Midbrain (tissue), 1 donor: Measurements from ENCODE around the gene RAB11FIP4.

Source experiments
- DNase-seq: peaks from one replicate; lab custom pipeline; 2025; lab: John Stamatoyannopoulos, UW

Gene RAB11FIP4

DNA sequence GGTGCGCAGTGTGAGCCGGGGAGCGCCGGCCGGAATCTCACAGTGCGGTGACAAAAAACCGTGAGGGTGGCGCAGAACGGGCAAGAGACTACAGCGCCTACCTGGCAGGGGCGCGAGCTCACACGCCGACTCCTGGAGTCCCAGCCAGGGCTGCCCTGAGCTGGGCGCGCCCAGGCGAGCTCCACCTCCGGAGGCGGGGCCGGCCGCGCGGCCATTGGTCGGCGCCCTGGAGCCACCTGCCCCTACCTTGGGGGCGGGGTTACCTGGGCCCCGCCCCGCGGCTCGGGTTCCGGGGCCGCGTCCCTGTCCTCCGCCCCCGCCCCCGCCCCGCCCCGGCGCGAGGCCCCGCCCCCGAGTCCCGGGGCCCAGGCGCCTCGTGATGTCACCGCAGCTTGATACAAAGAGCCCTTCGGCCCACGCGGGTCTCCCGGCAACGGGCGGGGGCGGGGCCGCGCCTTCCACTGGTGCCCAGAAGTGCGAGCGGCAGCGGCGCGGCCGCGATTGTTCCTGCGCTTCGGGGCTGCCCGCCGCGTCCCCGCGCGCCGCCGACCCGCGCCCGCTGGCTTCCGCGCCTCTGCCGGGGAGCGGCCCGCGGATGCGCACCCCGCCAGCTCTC lies 96.3 kb downstream of the RAB11FIP4 start:
- peak; percentile 90 for DNase-seq

DNA sequence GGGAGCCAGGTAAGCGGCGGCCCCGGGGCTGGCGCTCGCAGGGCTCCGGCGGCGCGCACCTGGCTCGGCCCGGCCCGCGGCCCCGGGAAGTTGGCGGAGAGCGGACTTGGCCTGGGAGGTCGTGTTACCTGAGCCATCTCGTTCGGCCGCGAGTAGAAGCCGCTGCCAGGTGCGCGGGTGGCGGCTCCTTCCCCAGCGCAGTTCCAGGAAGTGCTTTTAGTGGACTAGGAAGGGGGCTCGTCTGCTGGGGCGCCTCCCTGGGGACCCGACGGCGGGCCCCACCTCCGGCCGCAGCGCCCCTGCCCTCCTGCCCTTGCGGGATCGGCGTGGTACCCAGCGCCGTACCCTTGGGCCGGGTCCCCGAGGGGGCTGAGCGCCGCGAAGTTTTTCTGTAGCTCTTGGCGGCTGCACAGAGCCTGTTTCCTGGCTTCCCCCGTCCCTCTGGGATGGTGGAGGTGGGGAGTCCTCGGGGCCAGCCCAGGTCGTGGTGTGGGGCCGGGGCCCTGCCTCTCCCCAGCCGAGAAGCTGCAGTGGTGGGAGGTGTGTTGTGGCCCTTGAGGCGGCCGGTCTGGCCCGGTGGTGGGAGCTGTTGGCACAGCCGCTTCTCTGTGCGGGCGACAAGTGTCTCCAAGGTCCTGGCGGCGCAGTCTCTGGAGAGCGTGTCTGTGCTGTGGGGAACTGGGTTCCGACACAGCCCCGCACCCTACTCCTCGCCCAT lies 96.9 kb downstream of the RAB11FIP4 start:
- no peak for DNase-seq

DNA sequence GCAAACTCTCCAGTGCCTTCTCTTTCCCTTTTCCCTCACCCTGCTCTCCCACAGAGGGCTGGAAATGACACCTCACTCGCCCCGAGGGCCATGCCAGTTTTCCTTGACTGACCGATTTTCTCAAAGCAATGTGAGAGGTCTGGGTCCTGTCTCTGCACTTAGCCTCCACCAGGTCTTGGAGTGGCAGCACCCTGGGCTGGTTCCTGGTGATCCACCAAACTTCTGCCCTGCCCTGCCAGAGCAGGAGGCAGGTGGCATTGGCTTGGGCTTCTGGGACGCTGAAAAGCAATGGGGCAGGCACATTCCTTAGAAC lies 97.5 kb downstream of the RAB11FIP4 start:
- no peak for DNase-seq

DNA sequence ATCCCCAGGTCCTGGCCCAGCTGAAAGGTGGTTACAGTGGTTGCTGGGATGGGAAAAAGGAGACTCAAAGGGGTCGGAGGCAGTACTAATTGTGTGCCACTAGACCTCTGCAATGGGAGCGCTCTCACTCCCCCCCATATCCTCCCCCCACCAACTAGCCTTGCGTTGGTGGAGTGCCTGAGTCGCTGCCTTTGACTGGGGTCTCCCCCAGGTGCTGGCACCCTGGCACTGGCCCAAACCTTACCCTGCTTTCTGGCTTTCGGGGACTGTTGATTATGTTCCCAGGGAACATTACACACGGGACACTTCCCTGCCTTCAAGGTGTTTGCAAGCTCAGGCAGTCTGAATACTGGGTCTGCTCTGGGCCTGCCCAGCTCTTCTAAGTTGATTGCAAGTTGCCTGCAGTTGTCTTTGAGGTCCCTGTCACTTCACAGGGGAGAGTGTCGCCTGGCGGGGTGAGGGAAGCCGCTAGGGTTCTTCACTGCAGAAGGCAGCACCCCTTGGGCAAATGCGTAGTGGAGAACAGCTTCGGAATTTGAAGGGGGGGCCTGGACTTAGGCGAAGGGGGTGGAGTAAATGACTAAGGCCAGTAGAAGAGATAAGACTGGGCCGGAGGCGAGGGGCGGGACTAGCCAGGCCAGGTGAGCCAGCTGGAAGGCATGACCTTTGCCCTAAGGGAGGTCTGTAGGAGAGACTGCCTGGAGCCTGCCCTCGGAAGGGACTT lies 98.0 kb downstream of the RAB11FIP4 start:
- DNase-seq = no peak

DNA sequence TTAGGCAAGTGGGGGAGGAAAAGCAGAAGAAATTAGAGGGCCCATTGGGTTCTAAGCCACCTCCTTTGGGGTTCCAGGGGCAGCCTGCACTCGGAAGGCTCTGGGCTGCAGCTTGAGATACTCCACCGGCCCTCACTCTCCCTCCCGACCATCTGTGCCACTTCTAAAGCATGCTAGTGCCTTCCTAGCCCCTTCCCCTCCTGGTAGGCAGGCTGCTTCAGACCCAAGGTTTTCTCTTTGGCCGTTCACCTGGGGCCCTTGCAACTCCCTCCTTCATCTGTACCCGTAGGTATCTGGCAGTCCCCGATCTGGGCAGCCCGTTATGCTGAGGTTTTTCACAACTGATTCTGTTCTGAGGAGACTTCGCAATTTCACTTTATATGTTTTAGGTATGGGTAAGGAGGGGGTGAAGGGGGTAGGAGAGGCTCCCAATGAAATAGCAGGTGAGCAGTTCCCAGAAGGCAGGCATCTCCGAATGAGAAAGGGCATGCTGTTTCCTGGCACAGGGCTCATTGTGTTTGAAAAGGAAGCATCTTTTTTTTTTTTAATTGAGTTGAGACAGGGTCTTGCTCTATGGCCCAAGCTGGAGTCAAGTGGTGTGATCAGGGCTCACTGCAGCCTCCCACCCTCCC lies 98.7 kb downstream of the RAB11FIP4 start:
- DNase-seq = no peak

DNA sequence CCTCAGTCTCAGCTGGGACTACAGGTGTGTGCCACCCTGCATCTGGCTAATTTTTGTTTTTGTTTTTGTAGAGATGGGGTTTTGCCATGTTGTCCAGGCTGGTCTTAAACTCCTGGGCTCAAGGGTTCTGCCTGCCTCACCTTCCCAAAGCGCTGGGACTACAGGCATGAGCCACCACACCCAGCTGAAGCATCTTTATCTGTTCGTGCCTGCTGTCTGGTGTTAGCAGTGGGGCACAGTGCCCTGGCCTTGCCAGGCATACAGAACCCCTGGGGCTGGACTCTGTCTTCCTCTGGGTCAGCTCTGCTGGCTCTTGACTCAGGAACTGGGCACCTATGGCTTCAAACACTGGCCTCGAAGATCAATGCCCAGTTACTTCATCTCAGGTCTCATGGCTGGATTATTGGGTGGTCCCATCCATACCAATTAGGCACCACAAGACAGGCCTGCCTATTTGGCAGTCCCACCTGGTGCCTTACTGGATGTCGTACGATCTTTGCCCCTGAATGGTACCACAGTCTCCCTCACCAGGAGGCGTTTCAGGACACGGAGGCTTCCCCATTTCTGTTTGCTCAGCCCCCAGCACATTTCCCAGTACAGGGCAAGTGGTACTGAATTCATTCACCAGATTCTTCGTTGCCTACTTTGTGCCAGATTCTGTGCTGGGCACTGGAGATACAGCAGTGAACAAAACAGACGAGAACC lies 99.3 kb downstream of the RAB11FIP4 start:
- DNase-seq = no peak

DNA sequence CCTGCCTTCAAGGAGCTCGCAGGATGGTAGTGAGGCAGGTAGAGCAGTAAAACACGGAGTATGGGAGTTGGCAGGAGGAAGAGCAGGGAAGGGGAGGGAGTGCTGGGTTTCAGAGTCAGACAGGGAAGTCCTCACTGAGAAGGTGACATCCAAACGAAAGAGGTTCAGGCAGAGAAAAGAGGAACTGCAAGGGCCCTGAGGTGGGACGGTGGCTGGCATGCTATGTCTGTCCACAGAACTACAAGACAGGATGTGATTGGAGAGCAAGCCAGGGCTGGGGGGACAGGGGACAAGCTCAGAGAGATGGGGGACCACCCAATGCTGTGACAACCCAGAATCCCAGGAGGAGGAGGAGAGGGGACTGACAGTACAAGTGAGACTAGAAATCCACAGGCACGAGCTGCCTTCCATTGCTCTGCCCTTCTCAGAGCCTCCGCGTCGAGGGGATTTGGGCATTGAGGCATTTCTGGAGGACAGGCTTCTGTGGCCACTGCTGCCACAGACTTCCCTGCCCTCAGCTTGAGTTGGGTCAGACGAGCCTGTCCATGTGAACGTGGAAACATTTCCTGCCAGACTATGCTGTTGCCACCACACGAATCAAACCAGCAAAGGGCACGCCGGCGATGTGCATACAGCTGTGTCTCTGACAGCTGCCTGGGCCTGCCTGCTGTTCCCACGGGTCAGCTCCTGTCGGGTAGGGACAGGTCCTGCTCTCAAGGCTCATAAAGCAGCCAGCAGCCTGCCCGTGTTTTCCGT lies 100.1 kb downstream of the RAB11FIP4 start:
- DNase-seq = no peak

DNA sequence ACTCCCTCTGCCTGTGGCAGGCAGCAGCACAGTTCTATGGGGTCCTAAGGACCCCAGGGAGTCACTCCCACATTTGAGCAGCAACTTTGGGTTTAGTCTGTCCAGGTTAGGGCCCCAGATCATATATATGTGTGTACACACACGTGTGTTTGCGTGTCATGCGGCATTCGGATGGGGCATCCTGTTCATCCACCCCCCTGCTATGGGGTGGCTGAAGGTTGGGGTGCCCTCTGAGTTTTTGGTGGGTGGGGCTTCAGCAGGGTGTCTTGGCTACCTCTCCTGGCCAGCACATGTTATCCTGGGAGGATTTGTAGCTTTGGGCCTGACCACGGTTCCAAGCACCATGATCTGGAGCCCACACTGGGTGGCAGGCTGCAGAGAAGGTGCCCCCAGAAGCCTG lies 100.7 kb downstream of the RAB11FIP4 start:
- DNase-seq = no peak

DNA sequence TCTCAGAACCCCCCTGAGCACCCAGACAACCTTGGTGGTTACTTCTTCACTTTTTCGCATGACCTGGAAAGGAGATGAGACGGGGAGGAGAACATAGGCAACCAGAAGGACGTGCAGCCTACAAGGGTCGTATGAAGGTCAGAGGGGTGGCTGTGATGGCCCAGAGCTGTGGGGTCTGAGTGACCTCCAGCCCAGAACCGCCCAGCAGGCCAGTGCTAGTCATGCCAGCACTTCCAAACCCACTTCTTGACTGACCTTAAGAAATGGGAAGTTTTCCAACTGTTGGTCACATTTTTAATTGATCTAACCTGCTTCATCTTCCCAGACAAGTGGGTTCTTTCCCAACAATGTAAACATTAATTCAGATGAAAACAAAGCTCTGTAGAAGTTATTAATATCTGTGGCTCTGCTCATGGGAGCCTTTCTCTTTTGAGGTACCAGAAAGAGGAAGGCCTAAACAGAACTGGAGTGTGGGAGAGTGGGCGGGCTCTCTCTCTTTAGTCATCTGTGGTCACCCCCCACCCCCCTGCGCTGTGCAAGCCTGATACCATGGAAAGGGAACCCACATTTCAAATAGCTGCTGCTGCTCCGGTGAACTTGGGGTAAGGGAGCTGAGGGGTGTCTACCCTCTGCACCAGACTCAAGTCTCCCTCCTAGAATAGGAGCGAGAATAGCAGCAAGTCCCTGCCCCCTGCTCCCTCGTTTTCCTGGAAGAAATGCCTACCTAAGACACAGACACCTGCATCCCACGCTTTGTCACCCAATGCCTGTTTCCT lies 101.6 kb downstream of the RAB11FIP4 start:
- DNase-seq = no peak

DNA sequence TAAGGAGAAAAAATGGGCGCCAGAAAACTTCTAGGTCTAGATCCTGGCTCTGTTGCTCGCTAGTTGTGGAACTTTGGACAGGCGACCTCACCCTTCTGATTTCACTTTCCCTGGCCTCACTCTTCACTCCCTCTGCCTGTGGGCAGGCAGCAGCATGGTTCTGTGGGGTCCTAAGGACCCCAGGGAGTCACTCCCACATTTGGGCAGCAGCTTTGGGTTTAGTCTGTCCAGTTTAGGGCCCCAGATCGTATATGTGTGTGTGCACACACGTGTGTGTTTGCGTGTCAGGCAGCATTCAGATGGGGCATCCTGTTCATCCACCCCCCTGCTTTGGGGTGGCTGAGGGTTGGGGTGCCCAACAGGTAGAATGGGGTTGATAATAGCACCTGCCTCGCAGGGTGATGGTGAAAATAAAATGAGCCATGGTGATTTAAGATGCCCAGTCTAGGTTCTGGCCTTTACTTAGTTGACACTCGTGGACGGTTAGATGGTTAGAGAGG lies 102.2 kb downstream of the RAB11FIP4 start:
- DNase-seq = no peak

DNA sequence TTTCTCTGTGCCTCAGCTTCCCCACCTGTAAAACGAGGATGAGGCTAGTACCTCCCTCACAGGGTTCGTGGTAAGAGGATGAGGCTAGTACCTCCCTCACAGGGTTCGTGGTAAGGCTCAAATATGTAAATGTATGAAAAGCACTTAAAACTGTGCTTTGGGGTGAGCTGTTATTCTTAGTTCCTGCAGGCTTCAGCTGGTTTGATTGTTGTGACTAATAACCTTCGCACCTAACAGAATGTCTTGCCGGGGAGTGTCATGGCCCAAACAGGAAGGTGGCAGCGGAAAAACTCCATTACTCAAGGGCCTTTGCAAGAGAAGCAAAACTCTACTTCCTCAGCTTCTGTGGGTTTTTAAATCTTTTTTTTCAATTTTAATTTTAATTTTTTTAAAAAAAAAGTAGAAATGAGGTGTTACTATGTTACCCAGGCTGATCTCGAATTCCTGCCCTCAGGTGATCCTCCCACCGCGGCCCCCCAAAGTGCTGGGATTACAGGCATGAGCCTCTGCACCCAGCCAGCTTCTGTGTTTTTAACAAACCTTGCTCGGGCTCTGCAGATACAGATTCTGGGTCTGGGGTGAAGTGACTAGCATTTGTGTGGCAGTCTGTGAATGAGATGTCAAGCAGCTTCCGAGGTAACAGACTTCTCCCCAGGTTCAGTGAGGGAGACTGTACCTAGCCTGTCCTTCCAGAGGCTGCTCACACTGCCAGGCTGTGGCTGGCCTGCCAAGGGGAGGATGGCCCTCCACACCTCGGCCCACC lies 103.0 kb downstream of the RAB11FIP4 start:
- no peak for DNase-seq

DNA sequence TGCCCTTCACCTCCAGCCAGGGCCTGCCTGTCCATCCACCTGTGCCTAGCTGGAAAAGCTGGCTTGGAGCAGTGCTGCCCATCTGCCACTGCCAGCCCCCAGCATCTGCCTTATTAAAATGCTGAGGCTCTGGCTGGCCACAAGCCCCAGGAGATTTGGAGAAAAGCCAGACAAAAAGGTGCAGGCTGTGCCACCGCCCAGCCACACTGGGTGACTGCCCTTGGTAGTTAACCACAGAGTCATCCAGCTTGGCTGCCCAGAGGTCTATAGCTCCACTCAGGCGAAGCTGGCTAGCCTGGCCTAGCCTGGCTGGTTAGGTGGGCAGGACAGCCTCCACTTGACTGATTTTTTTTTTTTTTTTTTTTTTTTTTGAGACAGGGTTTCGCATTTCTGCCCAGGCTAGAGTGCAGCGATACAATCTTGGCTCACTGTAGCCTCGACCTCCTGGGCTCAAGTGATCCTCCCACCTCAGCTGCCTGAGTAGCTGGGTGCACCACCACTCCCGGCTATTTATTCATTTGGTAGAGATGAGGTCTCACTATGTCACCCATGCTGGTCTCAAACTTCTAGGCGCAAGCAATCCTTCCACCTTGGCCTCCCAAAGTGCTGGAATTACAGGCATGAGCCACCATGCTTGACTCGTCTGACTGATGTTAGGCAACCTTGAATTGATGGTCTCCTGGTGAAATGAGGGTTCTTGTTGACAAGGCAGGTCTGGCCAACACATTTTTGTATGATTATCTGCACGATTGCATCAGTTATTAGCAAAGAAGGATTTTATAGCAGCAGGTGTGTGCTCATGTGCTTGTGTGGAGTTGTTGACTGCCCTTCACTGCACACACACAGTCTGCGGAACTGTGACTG lies 103.8 kb downstream of the RAB11FIP4 start:
- DNase-seq = no peak

DNA sequence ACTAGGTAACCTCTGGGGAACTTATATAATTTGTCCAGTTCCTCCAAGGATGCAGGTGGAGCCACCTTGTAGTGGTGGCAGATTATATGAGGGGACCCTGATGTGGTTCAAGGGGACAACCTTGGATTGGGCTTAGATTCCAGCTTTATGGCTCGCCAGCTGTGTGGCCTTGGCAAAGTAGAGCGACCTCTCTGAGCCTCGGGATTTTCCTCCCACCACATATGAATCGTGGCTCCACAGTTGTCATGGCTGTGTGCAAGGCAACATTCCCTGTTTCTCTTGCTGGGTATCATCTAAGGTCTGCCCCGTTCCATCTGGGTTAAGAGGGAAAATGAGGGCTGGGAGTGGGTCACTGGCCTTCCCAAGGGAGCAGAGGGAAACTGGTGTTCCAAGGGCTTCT lies 104.6 kb downstream of the RAB11FIP4 start:
- DNase-seq = no peak

DNA sequence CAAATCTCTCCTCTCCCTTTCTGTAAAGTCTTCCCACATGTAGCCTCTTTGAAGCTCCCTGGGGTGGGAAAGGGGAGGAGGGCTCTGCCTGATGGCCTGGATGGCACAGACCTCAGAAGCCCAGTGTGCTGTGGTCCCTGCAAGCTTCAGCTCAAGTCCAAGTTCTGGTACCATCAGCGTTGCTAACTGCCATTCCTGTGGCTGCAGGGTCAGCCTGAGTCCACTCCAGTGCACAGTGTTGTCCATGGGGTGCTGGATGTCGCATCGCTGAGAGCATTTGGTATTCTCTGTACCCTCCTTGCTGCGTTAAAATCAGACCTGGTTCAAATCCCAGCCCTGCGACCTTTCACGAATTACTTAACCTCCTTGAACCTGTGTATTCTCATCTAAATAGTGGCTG lies 105.1 kb downstream of the RAB11FIP4 start:
- DNase-seq = no peak

DNA sequence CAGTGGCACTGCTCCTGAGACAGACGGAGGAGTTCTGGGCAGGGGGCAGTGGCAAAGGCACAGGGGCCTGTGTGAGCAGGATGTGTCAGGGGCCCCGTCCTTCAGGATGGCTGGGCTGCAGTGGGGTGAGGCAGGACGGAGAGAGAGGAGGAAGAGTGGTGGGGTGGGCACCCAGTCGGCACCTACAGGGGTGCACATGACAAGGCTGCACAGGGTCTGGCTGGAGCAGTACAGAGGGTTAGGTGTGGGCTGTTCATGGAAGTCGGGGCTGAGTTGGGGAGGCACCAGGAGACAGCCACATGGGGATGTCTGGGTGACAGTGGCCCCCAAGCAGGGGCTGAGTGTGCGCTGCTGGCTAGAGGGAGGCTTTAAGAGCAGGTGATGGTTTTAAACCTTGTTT lies 106.0 kb downstream of the RAB11FIP4 start:
- no peak for DNase-seq

DNA sequence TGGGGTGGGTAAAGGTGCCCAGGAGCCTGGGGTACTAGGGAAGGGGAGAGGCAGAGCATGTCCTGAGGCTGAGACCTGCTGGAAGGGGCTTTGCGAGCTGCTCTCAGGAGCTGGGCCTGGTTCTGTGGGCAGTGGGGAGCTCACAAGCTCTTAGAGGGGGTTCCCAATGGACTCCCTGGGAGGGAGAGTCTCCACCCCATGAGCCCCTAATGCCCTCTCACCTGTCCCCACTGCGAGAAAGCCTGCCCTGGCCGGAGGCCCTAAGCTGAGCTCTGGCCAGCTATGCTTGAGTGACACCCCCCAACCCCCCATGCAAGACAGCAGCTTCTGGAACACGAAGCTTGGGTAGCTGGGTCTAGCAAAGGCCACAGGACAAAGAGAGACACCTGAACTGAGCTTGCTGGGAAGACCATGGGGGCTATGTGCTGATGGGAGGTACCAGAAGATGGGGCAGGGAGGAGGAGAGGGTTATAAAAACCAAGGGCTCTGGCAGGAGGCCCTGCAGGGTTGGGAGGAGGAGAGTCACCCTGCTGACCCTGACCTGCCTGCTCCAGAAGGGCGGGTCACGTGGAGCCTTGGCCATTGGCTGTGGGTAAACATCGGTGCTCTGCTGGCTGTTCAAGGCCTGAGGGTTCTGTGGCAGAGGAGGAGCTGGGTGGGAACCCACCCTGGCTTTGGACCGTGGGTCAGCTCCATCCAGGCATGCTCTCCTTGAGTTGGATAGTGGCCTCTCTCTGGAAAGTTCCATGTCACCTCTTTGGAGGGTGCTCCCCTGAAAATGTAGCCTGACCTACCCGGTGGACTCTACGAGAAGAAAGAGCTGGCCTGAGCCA lies 106.7 kb downstream of the RAB11FIP4 start:
- DNase-seq = no peak

DNA sequence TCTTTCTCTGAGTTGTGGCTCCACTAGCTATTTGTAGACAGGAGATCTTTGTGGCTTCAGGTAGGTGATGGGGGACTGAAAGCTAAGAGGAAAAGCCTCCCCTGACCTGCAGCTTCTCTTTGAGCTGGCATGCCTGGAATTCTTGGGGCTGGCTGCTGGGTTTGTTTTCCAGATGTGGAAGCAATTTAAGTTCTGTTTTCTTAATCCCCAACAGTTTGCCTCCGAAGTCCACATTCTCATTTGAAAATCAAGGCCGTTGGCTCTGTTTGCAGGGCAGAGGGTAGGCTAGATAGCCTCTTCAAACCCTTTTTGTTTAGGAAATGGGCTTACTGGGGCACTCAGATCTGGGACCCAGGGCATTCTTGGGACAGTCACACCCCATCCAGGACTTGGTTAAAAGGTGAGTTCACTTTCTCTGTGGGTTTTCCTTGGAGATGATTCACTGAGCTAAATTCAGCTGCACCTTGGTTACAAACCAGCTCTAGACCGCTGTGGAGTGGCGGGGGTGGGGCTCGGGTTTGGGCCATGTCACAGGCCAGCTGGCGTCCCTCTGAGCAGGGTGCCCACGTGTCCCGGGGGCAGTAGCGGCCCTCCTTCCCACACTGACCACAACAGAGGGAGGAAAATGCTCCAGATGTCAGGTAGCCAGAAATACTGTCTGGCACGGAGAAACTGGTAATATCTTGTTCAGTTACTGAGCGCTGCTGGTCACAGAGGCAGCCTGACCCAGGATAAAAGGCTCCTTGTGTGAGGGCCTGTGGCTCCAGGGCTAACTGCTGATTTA lies 108.5 kb downstream of the RAB11FIP4 start:
- peak; percentile 77 for DNase-seq
